ENCODE data around the gene LAGE3.

The LAGE3 gene

GRCh38 chrX:154452823-154453222 is 26.3 kb downstream of the LAGE3 start:
- TF ChIP-seq, protein P1, sequence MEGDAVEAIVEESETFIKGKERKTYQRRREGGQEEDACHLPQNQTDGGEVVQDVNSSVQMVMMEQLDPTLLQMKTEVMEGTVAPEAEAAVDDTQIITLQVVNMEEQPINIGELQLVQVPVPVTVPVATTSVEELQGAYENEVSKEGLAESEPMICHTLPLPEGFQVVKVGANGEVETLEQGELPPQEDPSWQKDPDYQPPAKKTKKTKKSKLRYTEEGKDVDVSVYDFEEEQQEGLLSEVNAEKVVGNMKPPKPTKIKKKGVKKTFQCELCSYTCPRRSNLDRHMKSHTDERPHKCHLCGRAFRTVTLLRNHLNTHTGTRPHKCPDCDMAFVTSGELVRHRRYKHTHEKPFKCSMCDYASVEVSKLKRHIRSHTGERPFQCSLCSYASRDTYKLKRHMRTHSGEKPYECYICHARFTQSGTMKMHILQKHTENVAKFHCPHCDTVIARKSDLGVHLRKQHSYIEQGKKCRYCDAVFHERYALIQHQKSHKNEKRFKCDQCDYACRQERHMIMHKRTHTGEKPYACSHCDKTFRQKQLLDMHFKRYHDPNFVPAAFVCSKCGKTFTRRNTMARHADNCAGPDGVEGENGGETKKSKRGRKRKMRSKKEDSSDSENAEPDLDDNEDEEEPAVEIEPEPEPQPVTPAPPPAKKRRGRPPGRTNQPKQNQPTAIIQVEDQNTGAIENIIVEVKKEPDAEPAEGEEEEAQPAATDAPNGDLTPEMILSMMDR (IDR thresholded peaks at IDR 0.05; ENCODE audit: insufficient read depth, missing control alignments) = no peak
- FAIRE-seq = no peak
- DNase-seq (ENCODE audit: insufficient read length, low spot score) = no peak

DNA sequence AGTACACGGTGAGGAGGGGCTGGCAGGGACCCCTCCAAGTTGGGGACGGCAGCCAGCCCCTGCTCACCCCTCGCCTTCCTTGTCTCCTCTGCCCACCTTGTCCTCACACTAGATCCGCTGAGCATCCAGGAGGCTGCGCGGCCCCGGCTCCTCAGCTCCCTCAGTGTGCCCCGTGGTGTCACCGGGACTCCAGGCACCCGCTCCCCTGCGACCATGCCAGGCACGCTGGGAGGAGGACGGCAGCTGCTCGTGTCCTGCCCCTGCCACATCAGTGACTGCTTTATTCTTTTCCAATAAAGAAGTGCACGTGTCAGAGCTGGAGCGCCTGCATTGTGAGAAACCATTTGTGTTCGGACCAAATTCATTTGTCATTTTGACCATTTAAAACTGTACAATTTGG is 28.8 kb downstream of the LAGE3 start:
- no peak for DNase-seq (ENCODE audit: insufficient read length, low spot score)
- FAIRE-seq = no peak
- TF ChIP-seq, protein P1 (IDR thresholded peaks at IDR 0.05; ENCODE audit: insufficient read depth, missing control alignments) = no peak

GRCh38 chrX:154449618-154450017 is 29.5 kb downstream of the LAGE3 start:
- TF ChIP-seq, protein P1 (IDR thresholded peaks at IDR 0.05; ENCODE audit: insufficient read depth, missing control alignments) = no peak
- FAIRE-seq (no peak), DNase-seq (ENCODE audit: insufficient read length, low spot score) (no peak)

GRCh38 chrX:154448484-154448883 is 30.6 kb downstream of the LAGE3 start:
- TF ChIP-seq, protein P1 (IDR thresholded peaks at IDR 0.05; ENCODE audit: insufficient read depth, missing control alignments) = no peak
- DNase-seq (ENCODE audit: insufficient read length, low spot score) = no peak
- FAIRE-seq = no peak

GRCh38 chrX:154446430-154446829 is 32.7 kb downstream of the LAGE3 start:
- FAIRE-seq = no peak

DNA sequence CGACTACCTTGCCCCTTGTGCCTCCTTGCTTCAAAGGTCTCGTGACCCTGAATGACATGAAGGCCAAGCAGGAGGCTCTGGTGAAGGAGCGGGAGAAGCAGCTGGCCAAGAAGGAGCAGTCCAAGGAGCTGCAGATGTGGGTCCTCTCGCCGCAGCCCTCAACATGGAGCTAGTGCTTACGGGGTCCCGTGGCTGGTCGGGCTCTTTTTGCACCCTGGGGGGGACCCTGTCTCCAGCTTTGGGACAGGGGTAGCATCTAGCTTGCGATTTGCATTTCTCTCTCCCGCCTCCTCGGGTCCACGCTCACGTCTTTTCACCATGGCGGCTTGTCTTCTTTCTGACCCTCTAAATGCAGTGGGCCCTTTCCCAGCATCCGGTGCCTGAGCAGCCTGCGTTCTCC is 33.3 kb downstream of the LAGE3 start:
- FAIRE-seq = no peak

More at GRCh38 chrX:154446430-154446829, 32.7 kb downstream of the LAGE3 start:
- TF ChIP-seq, protein P1 (IDR thresholded peaks at IDR 0.05; ENCODE audit: insufficient read depth, missing control alignments) = no peak
- no peak for DNase-seq (ENCODE audit: insufficient read length, low spot score)

GRCh38 chrX:154444755-154445246 is 34.3 kb downstream of the LAGE3 start:
- DNase-seq (ENCODE audit: insufficient read length, low spot score) = no peak
- TF ChIP-seq, protein P1 (IDR thresholded peaks at IDR 0.05; ENCODE audit: insufficient read depth, missing control alignments) = no peak
- FAIRE-seq = no peak

More for the DNA sequence above, 33.3 kb downstream of the LAGE3 start:
- DNase-seq (ENCODE audit: insufficient read length, low spot score) = no peak
- TF ChIP-seq, protein P1 (IDR thresholded peaks at IDR 0.05; ENCODE audit: insufficient read depth, missing control alignments) = no peak

Measured in D721Med (cell line).